ENCODE results near the gene SBF2.
"Not testable (repeated sequence)": the region's sequence is repeated elsewhere in the genome, so short reads cannot be mapped to it uniquely, and the experiment has no call there.

Gene SBF2

GRCh38 chr11:10208131-10208575, 85.9 kb downstream of the SBF2 start:
- in situ Hi-C loops (cut with HindIII; ENCODE audit: low sequenced_read_pairs): no loop called here

GRCh38 chr11:10205928-10206327, 88.1 kb downstream of the SBF2 start:
- in situ Hi-C loops (cut with HindIII; ENCODE audit: low sequenced_read_pairs): no loop called here

GRCh38 chr11:10204021-10204420, 90.0 kb downstream of the SBF2 start:
- in situ Hi-C loops (cut with HindIII; ENCODE audit: low sequenced_read_pairs): no loop called here

- in situ Hi-C loops (cut with HindIII; ENCODE audit: low sequenced_read_pairs): no loop called here
These were observed 92.7 kb downstream of the SBF2 start for GRCh38 chr11:10201343-10201742.

GRCh38 chr11:10197091-10197490, 96.9 kb downstream of the SBF2 start:
- in situ Hi-C loops (cut with HindIII; ENCODE audit: low sequenced_read_pairs): no loop called here

GRCh38 chr11:10192036-10192435, 102.0 kb downstream of the SBF2 start:
- in situ Hi-C loops (cut with HindIII; ENCODE audit: low sequenced_read_pairs): no loop called here

GRCh38 chr11:10181811-10182210, 112.2 kb downstream of the SBF2 start:
- in situ Hi-C loops (cut with HindIII; ENCODE audit: low sequenced_read_pairs): no loop called here

- in situ Hi-C loops (cut with HindIII; ENCODE audit: low sequenced_read_pairs): no loop called here
These were observed 129.4 kb downstream of the SBF2 start for GRCh38 chr11:10164621-10165020.

- in situ Hi-C loops (cut with HindIII; ENCODE audit: low sequenced_read_pairs): no loop called here
These were observed 131.8 kb downstream of the SBF2 start for GRCh38 chr11:10162222-10162621.

- in situ Hi-C loops (cut with HindIII; ENCODE audit: low sequenced_read_pairs): no loop called here
These were observed 133.7 kb downstream of the SBF2 start for GRCh38 chr11:10160350-10160749.

GRCh38 chr11:10158461-10158860, 135.6 kb downstream of the SBF2 start:
- in situ Hi-C loops (cut with HindIII; ENCODE audit: low sequenced_read_pairs): no loop called here

- in situ Hi-C loops (cut with HindIII; ENCODE audit: low sequenced_read_pairs): no loop called here
These were observed 138.1 kb downstream of the SBF2 start for GRCh38 chr11:10155793-10156490.

GRCh38 chr11:10150800-10151199, 143.2 kb downstream of the SBF2 start:
- in situ Hi-C loops (cut with HindIII; ENCODE audit: low sequenced_read_pairs): no loop called here

GRCh38 chr11:10149553-10149952, 144.5 kb downstream of the SBF2 start:
- in situ Hi-C loops (cut with HindIII; ENCODE audit: low sequenced_read_pairs): no loop called here

- in situ Hi-C loops (cut with HindIII; ENCODE audit: low sequenced_read_pairs): no loop called here
These were observed 146.8 kb downstream of the SBF2 start for GRCh38 chr11:10147195-10147594.

GRCh38 chr11:10144954-10145353, 149.1 kb downstream of the SBF2 start:
- in situ Hi-C loops (cut with HindIII; ENCODE audit: low sequenced_read_pairs): no loop called here

GRCh38 chr11:10139656-10140055, 154.4 kb downstream of the SBF2 start:
- in situ Hi-C loops (cut with HindIII; ENCODE audit: low sequenced_read_pairs): no loop called here

- in situ Hi-C loops (cut with HindIII; ENCODE audit: low sequenced_read_pairs): no loop called here
These were observed 154.9 kb downstream of the SBF2 start for GRCh38 chr11:10139143-10139542.

GRCh38 chr11:10134975-10135481, 159.0 kb downstream of the SBF2 start:
- in situ Hi-C loops (cut with HindIII; ENCODE audit: low sequenced_read_pairs): no loop called here

GRCh38 chr11:10134226-10134625, 159.8 kb downstream of the SBF2 start:
- in situ Hi-C loops (cut with HindIII; ENCODE audit: low sequenced_read_pairs): not testable (repeated sequence)

- in situ Hi-C loops (cut with HindIII; ENCODE audit: low sequenced_read_pairs): not testable (repeated sequence)
These were observed 160.8 kb downstream of the SBF2 start for GRCh38 chr11:10133251-10133650.

- in situ Hi-C loops (cut with HindIII; ENCODE audit: low sequenced_read_pairs): no loop called here
These were observed 163.1 kb downstream of the SBF2 start for GRCh38 chr11:10130875-10131274.

- in situ Hi-C loops (cut with HindIII; ENCODE audit: low sequenced_read_pairs): not testable (repeated sequence)
These were observed 164.8 kb downstream of the SBF2 start for GRCh38 chr11:10129184-10129583.
